Measurements from ENCODE around the gene FAM228A. TPM values are rescaled to one million over a fixed set of nuclear protein-coding genes. Genes with fewer than 3 reads are reported as not detected.

The FAM228A gene
- total and polyA plus RNA-seq, 2 of the 4 experiments (the other 2 are of a cell fraction) = not detected

- H3K14ac ChIP-seq (replicated peaks; ENCODE audit: low read depth, low read length) = no peak overlapping the region
- H4K5ac ChIP-seq (ENCODE audit: low read depth, low read length) = no peak overlapping the region
- ChIA-PET CTCF (no interaction called here), POLR2A (ENCODE audit: unreplicated experiment) (no interaction called here)
- no peak overlapping the region for H3K4ac ChIP-seq (ENCODE audit: low read depth, low read length)
- H3K27ac ChIP-seq (ENCODE audit: insufficient read depth, low read length) = no peak overlapping the region
- in situ Hi-C loops (cut with MboI; ENCODE audit: low sequenced_read_pairs) (no loop called here), intact Hi-C loops (cut with micrococcal nuclease) (no loop called here), dilution Hi-C loops (cut with HindIII; ENCODE audit: low sequenced_read_pairs, unreplicated experiment) (no loop called here)
- H4K20me1 ChIP-seq (ENCODE audit: insufficient read depth, low read length) = no peaks in the 10 kb centered on the region; the same call in 1 of the 2 replicates
- H3K56ac ChIP-seq (ENCODE audit: extremely low read depth, insufficient read depth, low read length) = no peak overlapping the region
- H3K36me3 ChIP-seq (ENCODE audit: control insufficient read depth, insufficient read depth, low read length) = peaks cover 33% of the 10 kb centered on the region
- no peaks in the 10 kb centered on the region for H3K4me1 ChIP-seq (ENCODE audit: control insufficient read depth, insufficient read depth, low read length)
- no peak overlapping the region for H3K4me3 ChIP-seq (ENCODE audit: insufficient read depth, low read depth, low read length)
- no peak overlapping the region for H4K8ac ChIP-seq (ENCODE audit: low read depth in 2 of 2, low read length in 2 of 2)
- no peak overlapping the region for H3K18ac ChIP-seq (ENCODE audit: low read depth, low read length)
- no peak overlapping the region for H3K23ac ChIP-seq (ENCODE audit: low read depth, low read length)
- no peak overlapping the region for H3K4me2 ChIP-seq (ENCODE audit: low read depth, low read length)
- no peak for TF ChIP-seq RCOR1 (IDR thresholded peaks at IDR 0.05; ENCODE audit: insufficient replicate concordance, low read length)
- TF ChIP-seq RFX5 (IDR thresholded peaks at IDR 0.05; ENCODE audit: low read depth, low read length) = no peak
- TF ChIP-seq, protein P1, sequence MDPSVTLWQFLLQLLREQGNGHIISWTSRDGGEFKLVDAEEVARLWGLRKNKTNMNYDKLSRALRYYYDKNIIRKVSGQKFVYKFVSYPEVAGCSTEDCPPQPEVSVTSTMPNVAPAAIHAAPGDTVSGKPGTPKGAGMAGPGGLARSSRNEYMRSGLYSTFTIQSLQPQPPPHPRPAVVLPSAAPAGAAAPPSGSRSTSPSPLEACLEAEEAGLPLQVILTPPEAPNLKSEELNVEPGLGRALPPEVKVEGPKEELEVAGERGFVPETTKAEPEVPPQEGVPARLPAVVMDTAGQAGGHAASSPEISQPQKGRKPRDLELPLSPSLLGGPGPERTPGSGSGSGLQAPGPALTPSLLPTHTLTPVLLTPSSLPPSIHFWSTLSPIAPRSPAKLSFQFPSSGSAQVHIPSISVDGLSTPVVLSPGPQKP (IDR thresholded peaks at IDR 0.05; ENCODE audit: borderline replicate concordance, low read depth, low read length) = no peak
- TF ChIP-seq CHD1 (IDR thresholded peaks at IDR 0.05; ENCODE audit: low read depth, low read length) = no peak
- TF ChIP-seq RAD21 (IDR thresholded peaks at IDR 0.05; ENCODE audit: low read length) = no peak
- TF ChIP-seq MAFK (IDR thresholded peaks at IDR 0.05; ENCODE audit: low read depth, low read length) = no peak
- TF ChIP-seq BHLHE40 (IDR thresholded peaks at IDR 0.05; ENCODE audit: low read depth, low read length) = no peak
- TF ChIP-seq NFE2L2 (IDR thresholded peaks at IDR 0.05; ENCODE audit: low read depth, low read length) = no peak
- no peak for TF ChIP-seq SMC3 (IDR thresholded peaks at IDR 0.05; ENCODE audit: low read depth, low read length)
- no peak for TF ChIP-seq MAZ (IDR thresholded peaks at IDR 0.05; ENCODE audit: borderline replicate concordance, low read depth, low read length)
- H4K91ac ChIP-seq (ENCODE audit: insufficient read depth, low read depth, low read length) = no peak overlapping the region
- H3K9me3 ChIP-seq (ENCODE audit: control insufficient read depth, insufficient read depth, low read length) = no peaks in the 10 kb centered on the region
- H2BK120ac ChIP-seq (ENCODE audit: low read depth, low read length) = no peak overlapping the region
- 88% methylated on average over 2 of the region's 21 CpGs; no CpG with 5 or more reads in 1 of the 2 experiments for WGBS, 2 experiments (ENCODE audit: extremely low coverage in 2 of 2, insufficient read length in 1 of 2)
- no peak overlapping the region for H2AFZ ChIP-seq (replicated peaks; ENCODE audit: low read length, poor library complexity)
- H2BK15ac ChIP-seq (ENCODE audit: low read depth, low read length) = no peak overlapping the region
- no TSS peak for BruUV-seq (replicated peaks)
- no peak overlapping the region for H2BK5ac ChIP-seq (ENCODE audit: low read depth, low read length, poor library complexity, severe bottlenecking)
- no peaks in the 10 kb centered on the region; the same call in 1 of the 2 replicates for H3K9me1 ChIP-seq (ENCODE audit: insufficient read depth, low read length)
- H3K27me3 ChIP-seq (ENCODE audit: control insufficient read depth, insufficient read depth, low read length) = no peaks in the 10 kb centered on the region
- no peak overlapping the region for H2AK9ac ChIP-seq (replicated peaks; ENCODE audit: low read depth, low read length, poor library complexity)
- no peak overlapping the region for H2AK5ac ChIP-seq (ENCODE audit: low read depth, low read length)
- no peak for ATAC-seq (ENCODE audit: low read depth)
- no peak overlapping the region for H2BK20ac ChIP-seq (ENCODE audit: low read depth, low read length)
- DNase-seq = no peak
- H3K9ac ChIP-seq (ENCODE audit: low read depth, low read length) = no peak overlapping the region
- no peaks in the 10 kb centered on the region for H3K79me1 ChIP-seq (ENCODE audit: low read depth in 1 of 2, low read length in 2 of 2)
These were observed 35.9 kb downstream of the FAM228A start for GRCh38 chr2:24210723-24211122.
